Body of pancreas (tissue), 4 donors: ENCODE measurements around the gene POLRMT.

Experiments used
- CTCF ChIP-seq, 7 experiments: fragments of 450-650 bp in 4 of 7; fragments of 200-600 bp in 3 of 7; sonication (generic) in 3 of 7; IDR thresholded peaks; one replicate each; pipeline ENCODE4 v1.5.1; 2016 to 2019; ENCODE audit warnings: antibody characterized with exemption in 7 of 7
- POLR2A ChIP-seq, 3 donors: fragments of 450-650 bp; IDR thresholded peaks; one replicate each; pipeline ENCODE4 v1.6.1; 2016; ENCODE audit warnings: antibody characterized with exemption in 3 of 3, mild to moderate bottlenecking in 2 of 3

- TF ChIP-seq CTCF (IDR thresholded peaks at IDR 0.05) (no peak), POLR2A (IDR thresholded peaks at IDR 0.05) (no peak)
Measured at GRCh38 chr19:610071-610800, 23.1 kb downstream of the POLRMT start.
